HG03342 (cell line): ENCODE results near the gene LRRC36.
"Not testable (repeated sequence)": the region's sequence is repeated elsewhere in the genome, so short reads cannot be mapped to it uniquely, and the experiment has no call there.

ENCODE experiments used
- ATAC-seq: cut with Tn5 transposase; IDR thresholded peaks from one replicate; pipeline ENCODE4 v1.9.1; 2021; ENCODE audit warnings: mild to moderate bottlenecking, moderate library complexity; ENCODE audit not compliant: unreplicated experiment

The LRRC36 gene

GRCh38 chr16:67399749-67400704, 73.4 kb downstream of the LRRC36 start:
- ATAC-seq = no peak

GRCh38 chr16:67400901-67401300, 74.3 kb downstream of the LRRC36 start:
- ATAC-seq = no peak

- ATAC-seq = no peak
These were observed 77.5 kb downstream of the LRRC36 start for GRCh38 chr16:67403976-67404555.

- no peak for ATAC-seq
These were observed 78.2 kb downstream of the LRRC36 start for GRCh38 chr16:67404740-67405226.

- no peak for ATAC-seq
These were observed 78.7 kb downstream of the LRRC36 start for GRCh38 chr16:67405336-67405735.

GRCh38 chr16:67406111-67406971, 79.7 kb downstream of the LRRC36 start:
- no peak for ATAC-seq

GRCh38 chr16:67407176-67407787, 80.7 kb downstream of the LRRC36 start:
- ATAC-seq = no peak

- no peak for ATAC-seq
These were observed 81.3 kb downstream of the LRRC36 start for GRCh38 chr16:67407788-67408452.

GRCh38 chr16:67409631-67410030, 83.0 kb downstream of the LRRC36 start:
- ATAC-seq = no peak

GRCh38 chr16:67411339-67411738, 84.7 kb downstream of the LRRC36 start:
- ATAC-seq = no peak

- no peak for ATAC-seq
These were observed 85.7 kb downstream of the LRRC36 start for GRCh38 chr16:67412294-67412693.

- ATAC-seq = no peak
These were observed 87.6 kb downstream of the LRRC36 start for GRCh38 chr16:67413978-67414911.

GRCh38 chr16:67415421-67415820, 88.8 kb downstream of the LRRC36 start:
- not testable (repeated sequence) for ATAC-seq

- no peak for ATAC-seq
These were observed 89.5 kb downstream of the LRRC36 start, which contains the start of gene ZDHHC1 for GRCh38 chr16:67415872-67416793. Gene ZDHHC1 (minus strand): TSS chr16:67416477. CDS start chr16:67407775, 8,702 bp downstream.

- no peak for ATAC-seq
These were observed 90.9 kb downstream of the LRRC36 start for GRCh38 chr16:67417333-67418061.

GRCh38 chr16:67419502-67419901, 92.9 kb downstream of the LRRC36 start:
- ATAC-seq = no peak

GRCh38 chr16:67419931-67420330, 93.3 kb downstream of the LRRC36 start:
- no peak for ATAC-seq
